H1 (cell line): Measurements from ENCODE around the gene ARPP21. TPM values are rescaled to one million over a fixed set of nuclear protein-coding genes. Genes with fewer than 3 reads are reported as not detected.

Experiments
- CTCF ChIA-PET: fragments of 300-600 bp; sonication (Branson Sonifier 250); formaldehyde crosslinking; loops from one replicate; lab custom pipeline; 2021; ENCODE audit not compliant: partially characterized antibody; lab: Charles Lee
- POLR2A ChIA-PET: fragments of 300-600 bp; sonication (Branson Sonifier 250); formaldehyde crosslinking; loops from one replicate; lab custom pipeline; 2021; ENCODE audit warnings: inconsistent platforms; ENCODE audit not compliant: partially characterized antibody; lab: Charles Lee
- DNase-seq, 2 experiments: peaks; one replicate each; pipeline versions ENCODE4 v3.0.0 to v3.0.0-alpha.2; 2010 to 2022; ENCODE audit warnings: low spot score in 2 of 2, low read depth in 1 of 2, mixed read lengths in 1 of 2
- FAIRE-seq: peaks from 2 replicates; lab custom pipeline; 2011; peaks lifted over from hg19 to GRCh38; lab: Jason Lieb, UNC
- H2AFZ ChIP-seq: 2 replicates; pipeline ENCODE4 v1.8.1; 2012; ENCODE audit warnings: low read length, inconsistent platforms
- H2AK5ac ChIP-seq: 2 replicates; pipeline ENCODE4 v1.6.1; 2013; ENCODE audit warnings: low read depth, low read length
- H2BK120ac ChIP-seq: replicated peaks from 2 replicates; pipeline ENCODE3; 2013; ENCODE audit warnings: low read depth, low read length, inconsistent platforms
- H2BK12ac ChIP-seq: 2 replicates; pipeline ENCODE4 v1.6.1; 2013; ENCODE audit warnings: low read depth, low read length
- H2BK15ac ChIP-seq: 2 replicates; pipeline ENCODE4 v1.6.1; 2013; ENCODE audit warnings: low read length
- H2BK20ac ChIP-seq: 2 replicates; pipeline ENCODE4 v1.6.1; 2013; ENCODE audit warnings: low read length
- H2BK5ac ChIP-seq: 2 replicates; pipeline ENCODE4 v1.6.1; 2013; ENCODE audit warnings: low read depth, low read length
- H3K14ac ChIP-seq: 2 replicates; pipeline ENCODE4 v1.6.1; 2013; ENCODE audit warnings: inconsistent platforms; ENCODE audit not compliant: insufficient read length
- H3K18ac ChIP-seq: 2 replicates; pipeline ENCODE4 v1.6.1; 2013; ENCODE audit warnings: low read length; ENCODE audit errors: extremely low read depth
- H3K23ac ChIP-seq: 2 replicates; pipeline ENCODE4 v1.6.1; 2013; ENCODE audit warnings: inconsistent platforms; ENCODE audit not compliant: insufficient read length
- H3K23me2 ChIP-seq: 2 replicates; pipeline ENCODE4 v1.6.1; 2013; ENCODE audit warnings: low read depth, low read length
- H3K27ac ChIP-seq: 2 replicates; pipeline ENCODE4 v1.6.1; 2011; ENCODE audit warnings: low read depth, low read length, inconsistent platforms
- H3K27me3 ChIP-seq, 4 experiments: replicated peaks in 1 of 4; 1 replicate in 1 of 4; 2 replicates in 3 of 4; pipeline versions ENCODE4 v1.6.1 to v1.8.1; 2011 to 2013; ENCODE audit warnings: low read length in 3 of 4, mild to moderate bottlenecking in 3 of 4, inconsistent platforms in 2 of 4, mixed read lengths in 2 of 4, moderate library complexity in 1 of 4; ENCODE audit not compliant: control insufficient read depth in 3 of 4, insufficient read depth in 3 of 4; ENCODE audit errors: extremely low read depth in 1 of 4
- H3K36me3 ChIP-seq, 4 experiments: 2 replicates each; pipeline versions ENCODE4 v1.6.1 to v1.8.1; 2011 to 2013; ENCODE audit warnings: mild to moderate bottlenecking in 4 of 4, low read length in 3 of 4, moderate library complexity in 2 of 4, control low read depth in 1 of 4, inconsistent platforms in 1 of 4; ENCODE audit not compliant: insufficient read depth in 4 of 4, control insufficient read depth in 2 of 4
- H3K4ac ChIP-seq: replicated peaks from 2 replicates; pipeline ENCODE3; 2013; ENCODE audit warnings: low read length, low read depth, mixed read lengths, inconsistent platforms; ENCODE audit not compliant: insufficient read length
- H3K4me1 ChIP-seq, 4 experiments: replicated peaks in 1 of 4; 1 replicate in 1 of 4; 2 replicates in 3 of 4; pipeline versions ENCODE4 v1.6.1 to v1.8.1; 2011 to 2013; ENCODE audit warnings: low read length in 3 of 4, inconsistent platforms in 2 of 4, mixed read lengths in 1 of 4; ENCODE audit not compliant: insufficient read depth in 4 of 4, control insufficient read depth in 3 of 4
- H3K4me2 ChIP-seq, 2 experiments: 2 replicates each; pipeline versions ENCODE4 v1.6.1 to v1.8.1; 2011 to 2013; ENCODE audit warnings: low read depth in 2 of 2, low read length in 2 of 2, control low read depth in 1 of 2, inconsistent platforms in 1 of 2, mild to moderate bottlenecking in 1 of 2; ENCODE audit not compliant: insufficient read depth in 1 of 2
- H3K4me3 ChIP-seq, 4 experiments: fragments of 200-600, 300-600 bp in 1 of 4; sonication (generic), shearing (Covaris generic), sonication (Bioruptor Twin) in 1 of 4; 2 replicates each; pipeline versions ENCODE4 v1.5.1 to v1.8.1; 2011 to 2016; ENCODE audit warnings: low read length in 4 of 4, low read depth in 3 of 4, control low read depth in 2 of 4, inconsistent platforms in 2 of 4, mild to moderate bottlenecking in 2 of 4, mixed read lengths in 1 of 4, moderate library complexity in 1 of 4; ENCODE audit not compliant: insufficient read depth in 2 of 4; ENCODE audit errors: extremely low read depth in 1 of 4
- H3K56ac ChIP-seq: replicated peaks from 2 replicates; pipeline ENCODE3; 2013; ENCODE audit warnings: low read depth, mild to moderate bottlenecking, mixed read lengths, low read length, inconsistent platforms; ENCODE audit not compliant: insufficient read length
- H3K79me1 ChIP-seq: 2 replicates; pipeline ENCODE4 v1.6.1; 2013; ENCODE audit warnings: low read depth, low read length, control low read depth
- H3K79me2 ChIP-seq, 2 experiments: 2 replicates each; pipeline versions ENCODE4 v1.6.1 to v1.8.1; 2012 to 2013; ENCODE audit warnings: low read length in 2 of 2, mild to moderate bottlenecking in 2 of 2, inconsistent platforms in 1 of 2; ENCODE audit not compliant: insufficient read depth in 2 of 2, control insufficient read depth in 1 of 2
- H3K9ac ChIP-seq, 4 experiments: replicated peaks in 1 of 4; 1 replicate in 1 of 4; 2 replicates in 3 of 4; pipeline versions ENCODE4 v1.6.1 to v1.8.1; 2011 to 2013; ENCODE audit warnings: low read depth in 3 of 4, low read length in 3 of 4, control low read depth in 2 of 4, mild to moderate bottlenecking in 2 of 4, moderate library complexity in 2 of 4, inconsistent platforms in 1 of 4; ENCODE audit errors: extremely low read depth in 1 of 4
- H3K9me3 ChIP-seq, 2 experiments: 2 replicates each; pipeline versions ENCODE4 v1.6.1 to v1.8.1; 2012 to 2013; ENCODE audit warnings: mild to moderate bottlenecking in 2 of 2, moderate library complexity in 2 of 2, control low read depth in 1 of 2, inconsistent platforms in 1 of 2, low read depth in 1 of 2, low read length in 1 of 2, mixed read lengths in 1 of 2; ENCODE audit not compliant: insufficient read depth in 2 of 2
- H4K20me1 ChIP-seq, 2 experiments: replicated peaks in 1 of 2; 2 replicates each; pipeline versions ENCODE3 to v1.8.1; 2011 to 2013; ENCODE audit warnings: inconsistent platforms in 2 of 2, low read length in 2 of 2, mild to moderate bottlenecking in 1 of 2; ENCODE audit not compliant: insufficient read depth in 2 of 2, control insufficient read depth in 1 of 2
- H4K5ac ChIP-seq: 2 replicates; pipeline ENCODE4 v1.6.1; 2013; ENCODE audit warnings: low read length, low read depth, mixed read lengths, inconsistent platforms; ENCODE audit not compliant: insufficient read length
- H4K8ac ChIP-seq: 2 replicates; pipeline ENCODE4 v1.8.0; 2013; ENCODE audit warnings: mild to moderate bottlenecking, moderate library complexity, low read length, inconsistent platforms; ENCODE audit not compliant: insufficient read depth; ENCODE audit errors: extremely low read depth
- H4K91ac ChIP-seq: replicated peaks from 2 replicates; pipeline ENCODE3; 2013; ENCODE audit warnings: low read length, mixed read lengths, inconsistent platforms; ENCODE audit not compliant: insufficient read length
- FOSL1 ChIP-seq: IDR thresholded peaks from 2 replicates; pipeline ENCODE4 v1.6.1; 2011; ENCODE audit warnings: mild to moderate bottlenecking, low read depth, low read length, moderate library complexity; ENCODE audit not compliant: insufficient read depth
- POLR2AphosphoS5 ChIP-seq: IDR thresholded peaks from 2 replicates; pipeline ENCODE4 v1.6.1; 2011; ENCODE audit warnings: low read depth, low read length
- TEAD4 ChIP-seq: IDR thresholded peaks from 2 replicates; pipeline ENCODE4 v1.6.1; 2012; ENCODE audit warnings: low read depth, low read length, inconsistent platforms, mixed read lengths
- WGBS, 2 experiments: shearing (Covaris generic) in 1 of 2; methylation state at CpG; one replicate each; pipeline versions ENCODE4 v1.1.6 to v1.1.7; 2013 to 2015; ENCODE audit warnings: low lambda C conversion rate in 2 of 2, mixed read lengths in 2 of 2, inconsistent platforms in 1 of 2, low coverage in 1 of 2, missing lambda C conversion rate in 1 of 2; ENCODE audit not compliant: insufficient replicate concordance in 2 of 2, insufficient coverage in 1 of 2, insufficient read length in 1 of 2; ENCODE audit errors: extremely low coverage in 1 of 2, missing lambda C conversion rate in 1 of 2; 5-methylcytosine and 5-hydroxymethylcytosine counted together
- polyA plus RNA-seq, 7 experiments: library from polyadenylated mRNA; depleted of rRNA in 3 of 7; stranded (reverse) in 5 of 7; unstranded in 2 of 7; fragments of >200 nt in 5 of 7; fragments of 200-250 nt in 2 of 7; gene quantifications; 1 replicate in 5 of 7; 2 replicates in 1 of 7; 4 replicates in 1 of 7; pipeline versions ENCODE4 v1.2.1 to v1.2.3, GENCODE V29; 2011 to 2013; ENCODE audit warnings: missing spikeins in 2 of 7, mixed read lengths in 2 of 7
- total RNA-seq: library from RNA; stranded (reverse); fragmentation: NEBNext Ultra II Directional; extraction: Animal tissue kit (Norgen Biotek cat#: 25700); gene quantifications from 2 replicates; pipeline ENCODE4 v1.2.1, GENCODE V29; 2021
- TF ChIP-seq, protein P1 (sequence below): IDR thresholded peaks from 2 replicates; pipeline ENCODE4 v1.6.1; 2011; ENCODE audit warnings: low read length, improper control_type of control experiment

The ARPP21 gene
- total and polyA plus RNA-seq, 2 of the 8 experiments (the other 6 are each of a cell fraction or from before 2014, with no cell fraction given): not detected

DNA sequence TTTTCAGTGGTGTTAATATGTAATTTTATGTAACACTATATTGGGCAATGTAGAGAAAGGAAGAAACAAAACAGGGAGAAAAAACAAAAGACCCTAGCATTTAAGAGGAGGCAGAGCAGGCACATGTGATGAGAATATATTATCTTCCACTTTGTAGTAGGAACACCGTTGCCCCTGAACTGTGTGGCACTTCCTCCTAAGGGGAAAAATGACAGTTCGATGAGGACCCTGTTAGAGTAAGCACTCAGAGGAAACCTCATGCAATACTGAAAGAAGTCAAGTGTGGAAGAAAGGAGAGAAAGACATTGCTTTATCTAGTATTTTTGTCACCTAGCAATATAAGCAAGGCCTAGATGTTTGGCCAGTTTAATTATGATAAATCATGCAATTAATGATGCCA lies 32.2 kb downstream of the ARPP21 start:
- Histone ChIP-seq H4K91ac (no peak overlapping the region), H2BK120ac (no peak overlapping the region), H3K4me2 (no peak overlapping the region), H3K27me3 (no peaks in the 10 kb centered on the region), H3K56ac (no peak overlapping the region), H2BK15ac (no peak overlapping the region), H2BK20ac (no peak overlapping the region), H3K9me3 (no peaks in the 10 kb centered on the region)
- TF ChIP-seq TEAD4: no peak
- no peak for TF ChIP-seq FOSL1
- TF ChIP-seq POLR2AphosphoS5: no peak
- TF ChIP-seq, protein P1, sequence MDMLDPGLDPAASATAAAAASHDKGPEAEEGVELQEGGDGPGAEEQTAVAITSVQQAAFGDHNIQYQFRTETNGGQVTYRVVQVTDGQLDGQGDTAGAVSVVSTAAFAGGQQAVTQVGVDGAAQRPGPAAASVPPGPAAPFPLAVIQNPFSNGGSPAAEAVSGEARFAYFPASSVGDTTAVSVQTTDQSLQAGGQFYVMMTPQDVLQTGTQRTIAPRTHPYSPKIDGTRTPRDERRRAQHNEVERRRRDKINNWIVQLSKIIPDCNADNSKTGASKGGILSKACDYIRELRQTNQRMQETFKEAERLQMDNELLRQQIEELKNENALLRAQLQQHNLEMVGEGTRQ: no peak
- TF ChIP-seq, all 59 proteins: peak for 0
- no peak overlapping the region for H3K4me3 ChIP-seq
- ChIA-PET POLR2A (no interaction called here), CTCF (interaction anchor here (0.7 to 1.0 kb wide), 2 partner anchors 237 to 250 kb away, joined by 3 read pairs; no protein-coding TSS in a partner anchor)
- H2AFZ ChIP-seq: no peak overlapping the region
- H3K27ac ChIP-seq: no peak overlapping the region
- no peaks in the 10 kb centered on the region for H4K20me1 ChIP-seq
- H3K9ac ChIP-seq: no peak overlapping the region
- H3K79me2 ChIP-seq: no peaks in the 10 kb centered on the region
- no peaks in the 10 kb centered on the region for H3K36me3 ChIP-seq
- FAIRE-seq (no peak), DNase-seq (no peak)
- no peak overlapping the region for H3K4ac ChIP-seq
- H3K23ac ChIP-seq: no peak overlapping the region
- H3K23me2 ChIP-seq: no peaks in the 10 kb centered on the region
- H3K18ac ChIP-seq: no peak overlapping the region
- no peak overlapping the region for H2BK5ac ChIP-seq
- no peaks in the 10 kb centered on the region for H3K4me1 ChIP-seq
- no peak overlapping the region for H4K8ac ChIP-seq
- 89% methylated on average over 2 of the region's 2 CpGs; no CpG with 5 or more reads in 1 of the 2 experiments for WGBS, 2 experiments
- H3K14ac ChIP-seq: no peak overlapping the region
- H2AK5ac ChIP-seq: no peak overlapping the region
- no peak overlapping the region for H2BK12ac ChIP-seq
- no peaks in the 10 kb centered on the region for H3K79me1 ChIP-seq
- H4K5ac ChIP-seq: no peak overlapping the region
